DOHH2 (cell line): ENCODE data around the gene IRF2.

ENCODE experiments used
- EZH2phosphoT487 ChIP-seq: fragments of 200-600 bp; sonication (generic); IDR thresholded peaks from 2 replicates; pipeline ENCODE4 v1.6.1; 2017; ENCODE audit warnings: borderline replicate concordance, mild to moderate bottlenecking, antibody characterized with exemption, low read length, moderate library complexity, mixed read lengths
- TF ChIP-seq, protein P1 (sequence below): fragments of 200-600 bp; sonication (generic); IDR thresholded peaks from one replicate; pipeline ENCODE4 v1.5.1; 2014; ENCODE audit warnings: antibody characterized with exemption, mild to moderate bottlenecking, low read depth, low read length; ENCODE audit not compliant: poor library complexity, severe bottlenecking

DNA sequence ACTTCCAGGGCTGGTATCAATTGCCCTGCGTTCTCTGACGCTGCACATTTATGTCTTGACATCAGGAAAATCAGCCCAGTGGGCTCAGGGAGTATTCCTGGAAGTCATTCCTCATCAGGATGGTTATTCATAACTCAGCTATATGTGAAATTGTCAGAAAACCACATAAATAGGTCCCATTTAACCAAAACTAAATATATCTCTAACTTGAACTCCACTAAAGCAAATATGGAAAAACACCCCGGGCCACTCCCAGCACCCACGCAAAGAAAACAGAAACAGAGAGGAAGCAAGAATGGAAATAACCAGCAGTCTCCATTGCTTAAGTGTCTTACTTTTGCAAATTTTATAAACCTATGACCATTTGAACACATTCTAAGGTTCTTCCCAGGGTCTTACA lies 112.0 kb downstream of the IRF2 start:
- TF ChIP-seq, protein P1, sequence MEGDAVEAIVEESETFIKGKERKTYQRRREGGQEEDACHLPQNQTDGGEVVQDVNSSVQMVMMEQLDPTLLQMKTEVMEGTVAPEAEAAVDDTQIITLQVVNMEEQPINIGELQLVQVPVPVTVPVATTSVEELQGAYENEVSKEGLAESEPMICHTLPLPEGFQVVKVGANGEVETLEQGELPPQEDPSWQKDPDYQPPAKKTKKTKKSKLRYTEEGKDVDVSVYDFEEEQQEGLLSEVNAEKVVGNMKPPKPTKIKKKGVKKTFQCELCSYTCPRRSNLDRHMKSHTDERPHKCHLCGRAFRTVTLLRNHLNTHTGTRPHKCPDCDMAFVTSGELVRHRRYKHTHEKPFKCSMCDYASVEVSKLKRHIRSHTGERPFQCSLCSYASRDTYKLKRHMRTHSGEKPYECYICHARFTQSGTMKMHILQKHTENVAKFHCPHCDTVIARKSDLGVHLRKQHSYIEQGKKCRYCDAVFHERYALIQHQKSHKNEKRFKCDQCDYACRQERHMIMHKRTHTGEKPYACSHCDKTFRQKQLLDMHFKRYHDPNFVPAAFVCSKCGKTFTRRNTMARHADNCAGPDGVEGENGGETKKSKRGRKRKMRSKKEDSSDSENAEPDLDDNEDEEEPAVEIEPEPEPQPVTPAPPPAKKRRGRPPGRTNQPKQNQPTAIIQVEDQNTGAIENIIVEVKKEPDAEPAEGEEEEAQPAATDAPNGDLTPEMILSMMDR, result no peak
- TF ChIP-seq EZH2phosphoT487, result no peak
